ENCODE results near the gene PBRM1. TPM values are rescaled to one million over a fixed set of nuclear protein-coding genes. Genes with fewer than 3 reads are reported as not detected.
A peak's percentile ranks its signal among the peaks of the same experiment; 100 is the strongest.

The PBRM1 gene
- total RNA-seq, 2 experiments from 2014 or later: 52.3 to 59.2 TPM

DNA sequence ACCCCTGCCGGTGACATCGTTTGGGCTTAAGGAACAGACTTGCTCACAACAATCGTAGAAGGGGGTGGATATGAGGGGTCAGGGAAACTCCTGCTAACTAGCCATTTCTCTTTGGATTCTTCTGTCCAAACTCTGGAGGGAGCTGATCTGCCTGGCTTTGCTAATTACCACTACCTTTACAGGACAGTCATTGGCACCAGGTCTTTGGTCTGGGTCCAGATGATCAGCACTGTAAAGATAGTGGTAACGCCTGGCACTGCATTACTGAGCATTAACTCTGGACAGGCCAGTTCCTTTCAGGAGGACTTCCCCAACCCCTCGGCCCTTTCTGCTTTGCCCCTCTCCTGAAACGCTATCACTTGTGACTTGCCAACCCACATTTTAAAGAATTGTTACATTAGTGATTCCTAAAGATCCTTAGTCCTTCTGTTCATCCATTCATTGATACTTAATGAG is 148.5 kb downstream of the PBRM1 start:
- H3K4me1 Mint-ChIP-seq (ENCODE audit: low read depth): peaks cover 39% of the 10 kb centered on the region
- ChIA-PET CTCF (no interaction called here), POLR2A (interaction anchor here (1.5 kb wide), 1 partner anchor 9 kb away, joined by 5 read pairs; no protein-coding TSS in a partner anchor)
- H3K4me3 Mint-ChIP-seq: peak overlapping the region; percentile 92
- H3K9me3 Mint-ChIP-seq: no peaks in the 10 kb centered on the region
- peaks cover 21% of the 10 kb centered on the region for H3K36me3 Mint-ChIP-seq
- no peaks in the 10 kb centered on the region for H3K27me3 Mint-ChIP-seq
- DNase-seq: no peak
- intact Hi-C loops (cut with micrococcal nuclease): loop anchor here (10.0 kb wide), 5 partner anchors 252 to 1348 kb away; partner anchors contain the start of genes ACTR8, DUSP7, GLYCTK and SFMBT1
- H3K27ac Mint-ChIP-seq: peak overlapping the region; percentile 92

DNA sequence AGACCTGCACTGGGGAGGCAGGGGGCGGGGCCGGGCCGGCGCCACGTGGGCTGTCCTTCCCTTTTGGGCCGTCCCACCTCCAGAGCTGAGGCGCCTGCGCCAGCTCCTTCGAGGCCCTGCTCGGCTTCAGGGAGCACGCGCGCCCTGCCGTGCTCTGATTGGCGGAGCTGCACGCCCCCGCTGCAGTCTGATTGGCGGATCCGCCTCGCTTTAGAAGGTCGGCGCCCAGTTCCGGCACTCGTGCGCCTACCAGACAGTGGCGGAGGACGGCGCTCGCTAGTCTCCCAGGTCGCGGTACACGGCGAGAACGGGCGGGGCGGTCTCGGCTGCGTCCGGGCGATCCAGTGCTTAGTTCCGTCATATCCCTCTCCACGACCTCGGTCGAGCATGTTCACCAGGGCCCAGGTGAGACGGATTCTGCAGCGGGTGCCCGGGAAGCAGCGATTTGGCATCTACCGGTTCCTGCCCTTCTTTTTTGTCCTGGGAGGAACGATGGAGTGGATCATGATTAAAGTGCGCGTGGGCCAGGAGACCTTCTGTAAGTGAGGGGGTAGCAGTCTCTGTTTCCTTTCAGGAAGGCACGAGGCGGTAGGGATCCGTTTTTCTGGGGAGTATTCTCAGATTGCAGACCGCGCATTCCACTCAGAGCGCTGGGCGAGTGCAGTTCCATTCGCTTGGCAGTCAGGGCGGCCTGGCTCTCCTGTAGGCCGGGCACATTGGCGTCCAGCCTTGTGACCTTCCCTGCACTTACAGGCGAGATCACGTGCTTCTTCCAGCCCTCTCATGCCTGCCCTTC is 149.1 kb downstream of the PBRM1 start, which contains the start of gene UQCC5:
TSS of gene UQCC5 (plus strand) at position 237 of the 796 bp plus-strand sequence. CDS start at position 388, 151 bp downstream.
- POLR2A ChIA-PET: interaction anchor here (0.6 to 1.5 kb wide), 9 partner anchors 10 to 446 kb away, joined by 3 to 6 read pairs (median 3); no protein-coding TSS in a partner anchor
- peak within 1 kb of the TSS; percentile 92 for H3K4me3 Mint-ChIP-seq
- DNase-seq: peak; percentile 99
- H3K27me3 Mint-ChIP-seq: no peaks in the 10 kb centered on the region
- peaks cover 19% of the 10 kb centered on the region for H3K36me3 Mint-ChIP-seq
- H3K27ac Mint-ChIP-seq: peak within 1 kb of the TSS; percentile 92
- intact Hi-C loops (cut with micrococcal nuclease): loop anchor here (1.0 to 10.0 kb wide), 8 partner anchors 81 to 1348 kb away; partner anchors contain the start of genes ACTR8, DUSP7, GLYCTK and NISCH
- CTCF ChIA-PET: interaction anchor here (0.9 kb wide), 1 partner anchor 169 kb away, joined by 5 read pairs; the partner anchor contains the start of genes GLT8D1 and SPCS1
- peaks cover 41% of the 10 kb centered on the region for H3K4me1 Mint-ChIP-seq (ENCODE audit: low read depth)
- no peaks in the 10 kb centered on the region for H3K9me3 Mint-ChIP-seq

DNA sequence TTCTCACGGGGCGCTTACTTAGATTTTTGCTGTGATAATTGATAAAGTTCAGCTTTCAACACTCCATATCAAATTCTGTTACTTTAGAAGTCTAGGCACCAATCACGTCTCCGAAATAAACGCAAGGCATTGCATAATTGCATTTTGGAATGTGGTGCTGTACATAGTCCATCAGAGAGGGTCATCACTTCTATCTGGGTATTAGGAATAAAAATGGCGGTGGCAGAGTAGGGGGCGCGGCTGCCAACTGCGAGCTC is 149.7 kb downstream of the PBRM1 start:
- Mint-ChIP-seq H3K4me3 (peak overlapping the region; percentile 92), H3K27me3 (no peaks in the 10 kb centered on the region), H3K4me1 (ENCODE audit: low read depth) (peaks cover 41% of the 10 kb centered on the region), H3K27ac (peak overlapping the region; percentile 92), H3K9me3 (no peaks in the 10 kb centered on the region), H3K36me3 (peaks cover 15% of the 10 kb centered on the region)
- POLR2A ChIA-PET: interaction anchor here (0.6 to 1.2 kb wide), 8 partner anchors 16 to 447 kb away, joined by 3 to 6 read pairs (median 3); no protein-coding TSS in a partner anchor
- intact Hi-C loops (cut with micrococcal nuclease): loop anchor here (1.0 to 10.0 kb wide), 8 partner anchors 81 to 1349 kb away; partner anchors contain the start of genes ACTR8, DUSP7, GLYCTK and NISCH
- CTCF ChIA-PET: interaction anchor here (0.9 kb wide), 1 partner anchor 170 kb away, joined by 5 read pairs; the partner anchor contains the start of genes GLT8D1 and SPCS1
- DNase-seq: no peak

DNA sequence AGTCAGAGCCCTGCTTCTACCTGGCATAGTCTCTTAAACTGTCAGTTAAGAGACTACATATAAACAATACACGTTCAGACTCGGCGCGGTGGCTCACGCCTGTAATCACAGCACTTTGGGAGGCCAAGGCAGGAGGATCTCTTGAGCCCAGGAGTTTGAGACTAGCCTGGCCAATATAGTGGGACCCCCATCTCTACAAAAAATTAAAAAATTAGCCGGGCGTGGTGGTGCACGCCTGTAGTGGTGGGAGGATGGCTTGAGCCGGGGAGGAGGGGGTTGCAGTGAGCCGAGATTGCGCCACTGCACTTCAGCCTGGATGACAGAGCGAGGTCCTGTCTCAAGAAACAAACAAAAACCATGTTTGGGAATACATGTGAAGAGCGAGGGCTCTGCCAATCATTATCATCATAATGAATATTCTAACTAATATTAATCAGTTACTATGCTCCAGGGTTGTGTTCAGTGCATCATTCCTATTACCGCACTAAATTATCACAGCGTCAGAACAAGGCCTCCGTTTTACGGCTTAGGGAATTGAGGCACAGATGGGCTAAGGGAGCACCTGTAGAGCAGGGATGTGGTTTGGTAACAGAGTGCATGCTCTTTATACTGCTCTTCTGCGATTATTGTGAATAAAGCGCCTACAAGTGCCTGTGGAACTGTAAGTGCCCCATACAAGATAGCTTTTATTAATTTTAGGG is 150.2 kb downstream of the PBRM1 start:
- H3K4me1 Mint-ChIP-seq (ENCODE audit: low read depth): peaks cover 40% of the 10 kb centered on the region
- H3K36me3 Mint-ChIP-seq: peaks cover 12% of the 10 kb centered on the region
- no peaks in the 10 kb centered on the region for H3K27me3 Mint-ChIP-seq
- no peak overlapping the region for H3K27ac Mint-ChIP-seq
- peak overlapping the region; percentile 92 for H3K4me3 Mint-ChIP-seq
- ChIA-PET CTCF (interaction anchor here (0.9 kb wide), 1 partner anchor 170 kb away, joined by 5 read pairs; the partner anchor contains the start of genes GLT8D1 and SPCS1), POLR2A (interaction anchor here (0.6 to 1.2 kb wide), 8 partner anchors 16 to 447 kb away, joined by 3 to 6 read pairs (median 3); no protein-coding TSS in a partner anchor)
- H3K9me3 Mint-ChIP-seq: no peaks in the 10 kb centered on the region
- peak; percentile 10 for DNase-seq
- intact Hi-C loops (cut with micrococcal nuclease): loop anchor here (1.0 to 10.0 kb wide), 8 partner anchors 80 to 1349 kb away; partner anchors contain the start of genes ACTR8, DUSP7, GLYCTK and NISCH

DNA sequence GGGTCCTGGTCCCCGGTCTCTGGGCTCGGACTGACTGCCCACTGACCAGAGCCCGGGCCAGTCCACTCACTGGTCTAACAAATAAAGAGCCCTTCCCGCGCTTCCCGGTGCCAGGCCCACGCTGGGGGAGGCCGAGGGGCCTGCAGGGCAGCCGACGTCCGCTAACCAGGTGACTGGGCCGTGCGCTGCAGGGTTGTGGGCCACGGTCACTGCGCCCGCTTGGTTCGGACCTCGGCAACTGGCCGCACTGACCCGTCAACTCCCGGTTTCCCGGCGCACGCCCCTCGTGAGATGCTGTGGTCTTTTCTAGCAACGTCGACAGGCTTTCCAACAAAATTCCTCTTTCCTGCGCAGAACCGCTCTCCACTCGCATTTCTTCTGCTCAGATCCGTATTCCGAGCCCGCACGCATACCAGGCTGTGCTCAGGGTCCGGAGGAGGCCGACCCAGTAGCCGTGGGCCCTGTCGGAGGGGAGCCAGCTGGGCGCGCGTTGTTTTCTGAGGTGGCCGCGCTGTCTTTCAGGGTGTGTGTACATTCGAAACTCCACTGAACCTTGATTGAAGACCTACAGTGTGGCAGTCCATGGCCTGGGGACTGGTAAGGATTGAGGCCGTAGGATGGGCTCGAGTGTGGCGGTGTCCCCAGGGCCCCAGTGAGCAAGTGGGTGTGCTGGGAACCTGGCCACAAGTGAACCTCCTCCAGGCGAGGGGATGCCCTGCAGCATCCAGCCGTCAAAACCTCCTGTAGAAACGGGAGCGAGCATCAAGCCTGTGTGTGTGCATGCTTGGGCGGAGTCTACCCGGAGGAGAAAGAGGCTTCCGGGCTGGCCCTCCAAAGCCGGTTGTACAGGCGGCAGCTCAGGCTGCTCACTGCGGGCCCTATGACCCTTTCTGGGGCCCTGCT is 151.2 kb downstream of the PBRM1 start:
- Mint-ChIP-seq H3K4me1 (ENCODE audit: low read depth) (peaks cover 36% of the 10 kb centered on the region), H3K27me3 (no peaks in the 10 kb centered on the region), H3K4me3 (peak overlapping the region; percentile 70), H3K27ac (no peak overlapping the region), H3K36me3 (peaks cover 10% of the 10 kb centered on the region), H3K9me3 (no peaks in the 10 kb centered on the region)
- ChIA-PET POLR2A (no interaction called here), CTCF (no interaction called here)
- peak; percentile 11 for DNase-seq
- intact Hi-C loops (cut with micrococcal nuclease): loop anchor here (10.0 kb wide), 5 partner anchors 250 to 1350 kb away; partner anchors contain the start of genes ACTR8, DUSP7, GLYCTK and SFMBT1

DNA sequence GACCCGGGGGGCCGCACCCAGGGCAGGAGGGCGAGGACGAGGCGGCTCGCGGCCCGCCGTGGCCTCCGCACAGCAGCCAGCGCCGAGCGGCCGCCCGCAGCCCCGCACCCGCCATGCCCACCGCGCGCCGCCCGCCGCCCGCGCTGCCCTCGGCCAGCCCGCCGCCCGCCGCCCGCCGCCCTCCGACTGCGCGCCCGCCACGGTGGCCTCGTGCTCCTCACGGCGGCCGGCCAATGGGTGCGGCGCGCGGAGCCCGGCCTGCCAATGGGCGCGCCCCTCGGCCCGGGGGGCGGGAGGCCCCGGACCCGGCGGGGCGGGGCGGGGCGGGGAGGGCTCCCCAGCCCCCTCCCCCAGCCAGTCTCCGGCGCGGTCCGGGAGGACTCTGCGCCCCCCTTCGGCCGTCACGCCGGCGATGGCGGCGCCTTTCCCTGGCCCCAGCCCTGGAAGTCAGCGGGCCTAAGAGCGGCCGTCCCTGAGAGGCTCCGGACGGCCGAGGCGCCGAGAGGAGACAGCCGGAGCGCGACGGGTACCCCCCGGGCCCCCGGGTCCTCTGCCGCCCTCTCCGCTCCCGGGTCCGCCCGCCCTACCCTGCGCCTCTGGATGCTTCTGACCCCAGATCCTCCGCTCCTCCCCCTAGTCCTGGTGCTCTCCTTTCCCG is 152.0 kb downstream of the PBRM1 start, which contains the start of gene NT5DC2:
TSS of gene NT5DC2 (minus strand) at position 235 of the 658 bp plus-strand sequence. CDS start at position 115, 120 bp downstream.
- H3K36me3 Mint-ChIP-seq: peaks cover 3% of the 10 kb centered on the region
- no peaks in the 10 kb centered on the region for H3K27me3 Mint-ChIP-seq
- POLR2A ChIA-PET: no interaction called here
- DNase-seq: peak; percentile 72
- no peaks in the 10 kb centered on the region for H3K9me3 Mint-ChIP-seq
- peaks cover 29% of the 10 kb centered on the region for H3K4me1 Mint-ChIP-seq (ENCODE audit: low read depth)
- intact Hi-C loops (cut with micrococcal nuclease): loop anchor here (10.0 kb wide), 5 partner anchors 249 to 1351 kb away; partner anchors contain the start of genes ACTR8, DUSP7, GLYCTK and SFMBT1
- H3K27ac Mint-ChIP-seq: peak within 1 kb of the TSS; percentile 51
- peak within 1 kb of the TSS; percentile 75 for H3K4me3 Mint-ChIP-seq
- CTCF ChIA-PET: no interaction called here

DNA sequence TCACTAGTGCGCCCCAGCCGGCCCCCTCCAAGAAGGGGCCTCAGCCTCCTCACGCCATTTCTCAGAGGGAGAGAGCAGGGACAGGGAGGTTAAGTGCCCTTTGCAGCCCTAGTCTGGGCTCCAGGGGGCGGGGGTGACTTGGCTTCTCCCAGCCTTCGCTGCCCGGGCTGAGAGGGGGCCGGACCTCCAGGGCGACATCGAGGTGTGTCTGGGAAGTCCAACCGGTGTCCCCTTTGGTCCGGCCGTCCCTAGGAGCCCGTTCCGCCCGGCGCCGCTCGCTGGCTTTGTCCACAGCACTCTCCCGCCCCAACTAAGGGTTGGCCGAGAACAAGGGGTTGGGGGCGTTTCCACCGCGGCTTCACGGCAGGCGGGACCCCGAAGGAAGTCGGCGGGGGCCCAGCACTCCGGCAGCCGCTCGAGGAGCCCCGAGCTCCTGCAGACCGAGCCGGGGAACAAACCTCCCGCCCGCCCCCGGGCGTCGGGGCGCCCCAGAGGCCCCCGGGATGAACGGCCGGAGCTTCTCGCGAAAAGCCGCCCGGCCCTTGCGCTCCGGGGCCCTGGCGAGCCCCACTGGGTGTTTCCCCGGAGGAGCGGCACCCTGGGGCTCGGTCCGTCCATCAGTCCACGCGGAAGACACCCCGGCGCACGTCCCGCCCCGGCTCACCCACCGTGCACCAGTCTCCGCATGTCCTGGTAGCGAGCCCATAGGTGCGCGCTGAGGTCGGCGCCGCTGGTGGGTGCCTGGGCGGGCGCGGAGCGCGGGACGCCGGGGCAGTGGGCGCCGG is 152.7 kb downstream of the PBRM1 start:
- POLR2A ChIA-PET: interaction anchor here (0.6 kb wide), 1 partner anchor 221 kb away, joined by 3 read pairs; no protein-coding TSS in a partner anchor
- Mint-ChIP-seq H3K36me3 (peaks cover 2% of the 10 kb centered on the region), H3K9me3 (no peaks in the 10 kb centered on the region), H3K4me3 (peak overlapping the region; percentile 75), H3K4me1 (ENCODE audit: low read depth) (peaks cover 24% of the 10 kb centered on the region), H3K27me3 (no peaks in the 10 kb centered on the region), H3K27ac (peak overlapping the region; percentile 51)
- CTCF ChIA-PET: no interaction called here
- DNase-seq: peak; percentile 39
- intact Hi-C loops (cut with micrococcal nuclease): loop anchor here (10.0 kb wide), 5 partner anchors 248 to 1352 kb away; partner anchors contain the start of genes ACTR8, DUSP7, GLYCTK and SFMBT1

DNA sequence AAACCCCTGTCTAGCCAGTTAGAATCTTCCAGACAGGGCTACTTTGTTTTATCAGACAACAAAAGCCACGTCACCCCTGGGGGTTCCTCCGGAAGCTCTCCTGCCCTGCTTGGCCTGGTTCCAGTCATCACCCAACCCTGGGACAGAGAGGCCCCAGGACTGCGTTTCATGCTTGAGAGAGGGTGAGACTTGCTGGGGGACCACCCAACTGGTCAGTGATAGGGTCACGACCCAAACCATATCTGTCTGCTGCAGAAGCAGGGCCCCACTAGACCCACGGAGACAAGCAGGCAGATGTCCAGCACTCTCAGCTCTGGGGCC is 153.2 kb downstream of the PBRM1 start:
- intact Hi-C loops (cut with micrococcal nuclease): loop anchor here (10.0 kb wide), 5 partner anchors 248 to 1352 kb away; partner anchors contain the start of genes ACTR8, DUSP7, GLYCTK and SFMBT1
- H3K9me3 Mint-ChIP-seq: no peaks in the 10 kb centered on the region
- peaks cover 18% of the 10 kb centered on the region for H3K4me1 Mint-ChIP-seq (ENCODE audit: low read depth)
- no peaks in the 10 kb centered on the region for H3K36me3 Mint-ChIP-seq
- POLR2A ChIA-PET: no interaction called here
- peak overlapping the region; percentile 51 for H3K27ac Mint-ChIP-seq
- peak overlapping the region; percentile 75 for H3K4me3 Mint-ChIP-seq
- DNase-seq: peak; percentile 60
- no peaks in the 10 kb centered on the region for H3K27me3 Mint-ChIP-seq
- CTCF ChIA-PET: no interaction called here

DNA sequence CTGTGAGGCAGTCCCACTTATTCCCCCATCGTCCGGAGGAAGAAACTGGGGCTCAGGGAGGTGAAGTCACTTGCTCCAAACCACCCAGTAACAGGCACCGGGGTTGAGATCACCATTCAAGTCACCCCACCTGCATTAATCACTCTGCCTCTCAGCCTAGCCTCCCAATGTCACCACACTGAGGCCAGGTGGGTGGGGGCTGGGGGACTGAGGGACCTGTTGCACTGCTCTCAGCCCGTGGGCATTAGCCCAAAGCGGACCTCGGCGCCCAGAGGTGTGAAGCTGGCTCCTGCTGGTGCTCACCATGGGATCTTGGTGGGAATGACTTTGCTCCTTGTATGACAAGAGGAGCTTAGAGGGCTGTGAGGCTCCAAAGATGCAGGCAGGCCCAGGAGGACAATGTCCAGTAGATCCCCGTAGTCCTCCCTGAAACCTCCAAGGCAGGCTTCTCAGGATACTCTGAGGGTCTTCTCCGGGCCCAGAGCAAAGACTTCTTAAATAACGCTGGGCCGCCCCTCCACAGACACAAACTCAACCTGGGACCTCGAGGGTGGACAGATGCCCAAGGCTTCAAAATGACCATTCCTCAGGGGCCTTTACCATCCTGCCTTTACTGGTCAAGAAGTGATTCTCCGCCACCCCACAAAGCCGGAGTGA is 153.7 kb downstream of the PBRM1 start:
- Mint-ChIP-seq H3K4me1 (ENCODE audit: low read depth) (peaks cover 16% of the 10 kb centered on the region), H3K36me3 (no peaks in the 10 kb centered on the region), H3K4me3 (peak overlapping the region; percentile 75), H3K9me3 (no peaks in the 10 kb centered on the region), H3K27ac (no peak overlapping the region), H3K27me3 (no peaks in the 10 kb centered on the region)
- ChIA-PET POLR2A (no interaction called here), CTCF (no interaction called here)
- DNase-seq: no peak
- intact Hi-C loops (cut with micrococcal nuclease): loop anchor here (10.0 kb wide), 5 partner anchors 247 to 1353 kb away; partner anchors contain the start of genes ACTR8, DUSP7, GLYCTK and SFMBT1
